Measurements from ENCODE around the gene SAMD8. TPM values are rescaled to one million over a fixed set of nuclear protein-coding genes. Genes with fewer than 3 reads are reported as not detected.

Gene SAMD8
- total and polyA plus RNA-seq, 7 donors, result 2.1 to 37.5 (median 25.0) TPM

DNA sequence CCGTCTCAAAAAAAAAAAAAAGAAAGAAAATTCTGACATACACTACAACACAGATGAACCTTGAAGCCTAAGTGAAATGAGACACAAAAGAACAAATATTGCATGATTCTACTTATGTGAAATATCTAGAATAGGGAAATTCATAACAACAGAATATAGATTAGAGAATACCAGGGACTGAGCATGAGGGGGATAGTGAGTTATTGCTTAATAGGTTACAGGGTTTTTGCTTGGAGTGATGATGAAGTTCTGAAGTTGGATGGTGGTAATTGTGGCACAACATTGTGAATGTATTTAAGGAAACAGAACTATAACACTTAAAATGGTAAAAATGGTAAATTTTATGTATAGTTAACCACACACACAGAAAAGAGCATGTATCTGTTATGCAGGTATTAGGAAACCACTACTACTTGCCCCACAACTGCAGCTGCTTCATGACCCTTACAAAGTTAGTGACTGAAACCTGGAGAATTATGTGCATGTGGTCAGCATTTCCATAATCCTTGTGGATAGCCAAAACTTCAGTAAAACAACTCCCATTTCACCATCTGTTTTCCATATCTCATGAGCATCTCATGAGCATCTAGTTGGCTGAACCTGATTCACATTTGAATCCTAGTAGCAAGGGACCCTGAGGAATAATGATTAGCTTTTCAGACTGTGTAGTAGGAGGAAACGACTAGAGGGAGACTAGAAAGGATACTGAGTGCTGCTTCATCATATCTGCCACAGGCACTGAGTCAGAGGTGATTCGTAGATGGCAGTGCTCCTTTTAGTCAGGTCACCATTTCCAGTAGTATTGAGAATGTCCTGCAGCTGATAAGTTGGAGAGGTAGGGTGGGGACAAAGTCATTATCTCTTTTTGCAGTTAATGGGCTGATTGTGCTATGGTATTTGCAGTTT lies 26.3 kb downstream of the SAMD8 start:
- H3K36me3 ChIP-seq, result no peaks in the 10 kb centered on the region
- no peaks in the 10 kb centered on the region for H3K27me3 ChIP-seq
- no peak for DNase-seq
- H3K4me3 ChIP-seq, result no peak overlapping the region
- intact Hi-C loops (cut with DNase I), result no loop called here
- H3K9me3 ChIP-seq, result no peaks in the 10 kb centered on the region
- WGBS, 2 donors, result 70 to 74% methylated on average over 3 of the region's 3 CpGs
- H3K4me1 ChIP-seq, result peaks cover 0 to 17% (median 6%) of the 10 kb centered on the region in 4 donors
- no peak overlapping the region for H3K27ac ChIP-seq
- peak in 1 of 4 donors; percentile 13 for TF ChIP-seq POLR2AphosphoS5 (IDR thresholded peaks at IDR 0.05)
- TF ChIP-seq POLR2A (IDR thresholded peaks at IDR 0.05), result no peak

GRCh38 chr10:75140246-75140645 lies 28.8 kb downstream of the SAMD8 start:
- no peaks in the 10 kb centered on the region for H3K9me3 ChIP-seq
- H3K4me3 ChIP-seq, result no peak overlapping the region
- no peak overlapping the region for H3K27ac ChIP-seq
- no peaks in the 10 kb centered on the region for H3K27me3 ChIP-seq
- H3K36me3 ChIP-seq, result no peaks in the 10 kb centered on the region
- no peak for DNase-seq
- TF ChIP-seq POLR2AphosphoS5 (IDR thresholded peaks at IDR 0.05), result no peak
- no peak for TF ChIP-seq EP300 (IDR thresholded peaks at IDR 0.05)
- TF ChIP-seq POLR2A (IDR thresholded peaks at IDR 0.05), result no peak
- TF ChIP-seq, protein P1, sequence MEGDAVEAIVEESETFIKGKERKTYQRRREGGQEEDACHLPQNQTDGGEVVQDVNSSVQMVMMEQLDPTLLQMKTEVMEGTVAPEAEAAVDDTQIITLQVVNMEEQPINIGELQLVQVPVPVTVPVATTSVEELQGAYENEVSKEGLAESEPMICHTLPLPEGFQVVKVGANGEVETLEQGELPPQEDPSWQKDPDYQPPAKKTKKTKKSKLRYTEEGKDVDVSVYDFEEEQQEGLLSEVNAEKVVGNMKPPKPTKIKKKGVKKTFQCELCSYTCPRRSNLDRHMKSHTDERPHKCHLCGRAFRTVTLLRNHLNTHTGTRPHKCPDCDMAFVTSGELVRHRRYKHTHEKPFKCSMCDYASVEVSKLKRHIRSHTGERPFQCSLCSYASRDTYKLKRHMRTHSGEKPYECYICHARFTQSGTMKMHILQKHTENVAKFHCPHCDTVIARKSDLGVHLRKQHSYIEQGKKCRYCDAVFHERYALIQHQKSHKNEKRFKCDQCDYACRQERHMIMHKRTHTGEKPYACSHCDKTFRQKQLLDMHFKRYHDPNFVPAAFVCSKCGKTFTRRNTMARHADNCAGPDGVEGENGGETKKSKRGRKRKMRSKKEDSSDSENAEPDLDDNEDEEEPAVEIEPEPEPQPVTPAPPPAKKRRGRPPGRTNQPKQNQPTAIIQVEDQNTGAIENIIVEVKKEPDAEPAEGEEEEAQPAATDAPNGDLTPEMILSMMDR (IDR thresholded peaks at IDR 0.05), result no peak
- WGBS, 2 donors, result 96% methylated on average over 4 of the region's 4 CpGs
- intact Hi-C loops (cut with DNase I), result no loop called here
- H3K4me1 ChIP-seq, result peaks cover 0 to 40% (median 25%) of the 10 kb centered on the region in 4 donors

GRCh38 chr10:75143353-75143752 lies 31.9 kb downstream of the SAMD8 start:
- Histone ChIP-seq H3K4me3 (no peak overlapping the region), H3K4me1 (peaks cover 0 to 46% (median 34%) of the 10 kb centered on the region in 4 donors), H3K9me3 (no peaks in the 10 kb centered on the region), H3K27ac (peak overlapping the region in 1 of 4 donors; percentile 37), H3K36me3 (no peaks in the 10 kb centered on the region), H3K27me3 (no peaks in the 10 kb centered on the region)
- intact Hi-C loops (cut with DNase I), result no loop called here
- TF ChIP-seq EP300 (IDR thresholded peaks at IDR 0.05) (no peak), POLR2AphosphoS5 (IDR thresholded peaks at IDR 0.05) (no peak), POLR2A (IDR thresholded peaks at IDR 0.05) (no peak)
- TF ChIP-seq, protein P1 (IDR thresholded peaks at IDR 0.05), result no peak
- DNase-seq, result no peak
- WGBS, 2 donors, result 58 to 64% methylated on average over 1 of the region's 1 CpG

DNA sequence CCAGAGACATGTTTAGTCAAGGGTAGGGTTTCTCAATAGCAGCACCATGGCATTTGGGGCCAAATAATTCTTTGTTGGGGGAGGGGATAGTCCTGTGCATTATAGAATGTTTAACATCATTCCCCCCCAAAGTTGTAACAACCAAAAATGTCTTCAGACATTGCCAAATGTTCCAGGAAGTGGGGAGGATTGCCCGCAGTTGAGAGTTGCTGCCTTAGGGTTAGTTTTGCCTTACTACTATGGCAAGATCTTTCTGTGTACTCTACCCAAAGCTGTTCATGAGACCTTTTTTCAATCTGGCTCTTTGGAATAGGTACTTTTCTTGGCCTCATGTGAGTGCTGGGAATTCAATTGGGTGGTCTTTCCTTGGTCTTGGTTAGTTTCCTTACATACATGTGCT lies 34.1 kb downstream of the SAMD8 start:
- no peak for DNase-seq
- Histone ChIP-seq H3K27ac (no peak overlapping the region), H3K9me3 (no peaks in the 10 kb centered on the region), H3K4me3 (no peak overlapping the region), H3K36me3 (peaks cover 0 to 3% (median 0%) of the 10 kb centered on the region in 4 donors), H3K4me1 (peaks cover 0 to 63% (median 39%) of the 10 kb centered on the region in 4 donors), H3K27me3 (no peaks in the 10 kb centered on the region)
- WGBS, 2 donors, result 83 to 90% methylated on average over 1 of the region's 1 CpG
- intact Hi-C loops (cut with DNase I), result no loop called here
- TF ChIP-seq, protein P1 (IDR thresholded peaks at IDR 0.05), result no peak
- TF ChIP-seq POLR2A (IDR thresholded peaks at IDR 0.05) (no peak), EP300 (IDR thresholded peaks at IDR 0.05) (no peak), POLR2AphosphoS5 (IDR thresholded peaks at IDR 0.05) (no peak)

- H3K27me3 ChIP-seq, result no peaks in the 10 kb centered on the region
- DNase-seq, result no peak
- no peak overlapping the region for H3K4me3 ChIP-seq
- H3K36me3 ChIP-seq, result peaks cover 0 to 14% (median 0%) of the 10 kb centered on the region in 4 donors
- TF ChIP-seq EP300 (IDR thresholded peaks at IDR 0.05) (no peak), POLR2A (IDR thresholded peaks at IDR 0.05) (no peak), POLR2AphosphoS5 (IDR thresholded peaks at IDR 0.05) (no peak)
- TF ChIP-seq, protein P1 (IDR thresholded peaks at IDR 0.05), result no peak
- H3K27ac ChIP-seq, result no peak overlapping the region
- 90 to 92% methylated on average over 2 of the region's 2 CpGs for WGBS, 2 donors
- peaks cover 0 to 63% (median 39%) of the 10 kb centered on the region in 4 donors for H3K4me1 ChIP-seq
- intact Hi-C loops (cut with DNase I), result no loop called here
- H3K9me3 ChIP-seq, result no peaks in the 10 kb centered on the region
Measured at GRCh38 chr10:75146780-75147179, 35.3 kb downstream of the SAMD8 start.

Measured in sigmoid colon (tissue), 7 donors.